ENCODE results near the gene MMEL1. TPM values are rescaled to one million over a fixed set of nuclear protein-coding genes. Genes with fewer than 3 reads are reported as not detected.

MMEL1 gene
- total and polyA plus RNA-seq, 2 of the 13 experiments (the other 11 are each of a cell fraction or from before 2014, with no cell fraction given): 0.48 TPM; not detected in 1

DNA sequence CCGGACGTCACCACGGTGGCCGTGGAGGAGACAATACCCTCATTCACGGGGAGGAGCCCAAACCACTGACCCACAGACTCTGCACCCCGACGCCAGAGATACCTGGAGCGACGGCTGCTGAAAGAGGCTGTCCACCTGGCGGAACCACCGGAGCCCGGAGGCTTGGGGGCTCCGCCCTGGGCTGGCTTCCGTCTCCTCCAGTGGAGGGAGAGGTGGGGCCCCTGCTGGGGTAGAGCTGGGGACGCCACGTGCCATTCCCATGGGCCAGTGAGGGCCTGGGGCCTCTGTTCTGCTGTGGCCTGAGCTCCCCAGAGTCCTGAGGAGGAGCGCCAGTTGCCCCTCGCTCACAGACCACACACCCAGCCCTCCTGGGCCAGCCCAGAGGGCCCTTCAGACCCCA lies 69.6 kb downstream of the MMEL1 start:
- ChIA-PET CTCF (ENCODE audit: low intra/inter-chr PET ratio, low total read pairs) (no interaction called here), POLR2A (interaction anchor here (0.7 kb wide), 1 partner anchor 10 kb away, joined by 3 read pairs; no protein-coding TSS in a partner anchor)
- intact Hi-C loops (cut with micrococcal nuclease; ENCODE audit: unreplicated experiment) (no loop called here), in situ Hi-C loops (cut with HindIII; ENCODE audit: extremely low pct_ligation_motif_present, low pct_unique_long_range_greater_than_20kb) (no loop called here)
- H3K79me2 ChIP-seq (ENCODE audit: insufficient read depth, low read length): no peaks in the 10 kb centered on the region
- no peak overlapping the region for H3K4me3 ChIP-seq (replicated peaks in 1 of 3; ENCODE audit: insufficient read depth in 1 of 3, low read depth in 2 of 3, low read length in 3 of 3)
- no peak overlapping the region for H3K4me2 ChIP-seq (ENCODE audit: low read depth, low read length)
- WGBS (ENCODE audit: low lambda C conversion rate): 74% methylated on average over 10 of the region's 18 CpGs
- FAIRE-seq (no peak), DNase-seq (ENCODE audit: low spot score) (no peak), ATAC-seq (no peak)
- H3K4me1 ChIP-seq (ENCODE audit: insufficient read depth, low read length): peaks cover 5% of the 10 kb centered on the region; the same call in 1 of the 2 replicates
- H2AFZ ChIP-seq (ENCODE audit: low read length): no peak overlapping the region
- H3K9me3 ChIP-seq (ENCODE audit: low read length): no peaks in the 10 kb centered on the region
- no peaks in the 10 kb centered on the region; a peak in 1 of 5 replicates for H3K36me3 ChIP-seq (replicated peaks in 1 of 2; ENCODE audit: control insufficient read depth in 1 of 2, insufficient read depth in 2 of 2, low read length in 2 of 2)
- H3K27ac ChIP-seq (ENCODE audit: extremely low read length, insufficient read depth, low read length): no peak overlapping the region
- H4K20me1 ChIP-seq (ENCODE audit: insufficient read depth, low read length): no peaks in the 10 kb centered on the region
- no peak overlapping the region for H3K9ac ChIP-seq (ENCODE audit: insufficient read depth, low read depth, low read length)
- no peak for TF ChIP-seq ZNF24 (IDR thresholded peaks at IDR 0.05)
- no peak for TF ChIP-seq ZNF564 (CRISPR knock-in tag; IDR thresholded peaks at IDR 0.05)
- 0 out of 2 replicates have a peak, but pooled peaks have one; percentile 16 for TF ChIP-seq RBFOX2 (IDR thresholded peaks at IDR 0.05; ENCODE audit: low read depth, low read length)
- H3K27me3 ChIP-seq (ENCODE audit: control insufficient read depth in 1 of 2, insufficient read depth in 2 of 2, low read length in 2 of 2): peaks cover 3 to 16% of the 10 kb centered on the region in 2 experiments; a peak in 4 of 5 replicates
- BruUV-seq (replicated peaks): no TSS peak

DNA sequence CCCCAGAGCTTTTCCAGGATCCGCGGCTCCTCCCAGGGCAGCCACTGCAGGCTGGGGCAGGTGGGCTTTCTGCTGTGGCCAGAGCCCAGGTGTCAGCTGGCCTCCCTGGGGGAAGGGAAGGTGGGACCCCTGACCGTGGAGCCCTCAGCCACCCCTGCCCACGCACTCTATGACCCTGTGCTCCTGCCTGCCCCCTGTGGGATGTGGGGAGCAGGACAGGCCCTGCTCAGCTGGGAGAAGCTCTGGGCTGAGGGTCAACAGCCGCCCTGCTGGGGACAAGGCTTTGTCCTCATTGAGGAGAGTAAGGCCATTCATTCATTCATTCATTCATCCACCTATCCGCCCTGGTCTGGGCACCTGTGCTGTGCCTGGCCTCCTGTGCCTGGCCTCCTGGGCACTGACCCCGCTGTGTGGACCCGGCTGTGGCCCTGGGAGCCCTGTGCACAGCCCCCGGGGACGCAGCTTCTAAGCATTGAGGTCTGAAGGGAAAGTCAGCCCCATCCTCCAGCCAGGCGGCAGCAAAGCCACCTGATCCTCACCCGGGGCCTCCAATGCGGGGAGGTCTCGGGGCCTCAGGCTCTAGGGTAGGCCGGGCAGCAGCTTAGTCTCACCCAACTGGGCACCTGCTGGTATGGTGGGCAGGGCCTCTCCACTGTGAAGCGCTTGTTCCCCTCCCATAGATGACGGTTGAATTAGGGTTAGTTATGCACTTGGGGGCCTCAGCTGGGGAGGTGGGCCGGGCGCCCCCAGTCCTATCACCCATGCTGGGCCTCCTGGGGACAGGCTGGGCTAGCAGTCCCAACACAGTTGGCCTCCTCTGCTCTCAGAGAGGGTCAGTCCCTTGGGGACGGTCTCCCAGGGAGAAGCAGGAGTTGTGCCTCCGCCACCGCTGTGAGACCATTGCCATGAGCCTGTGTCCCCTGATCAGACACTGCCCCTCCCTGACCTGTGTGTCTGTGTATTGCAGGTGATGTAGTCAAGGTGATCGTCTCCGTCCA lies 70.6 kb downstream of the MMEL1 start:
- intact Hi-C loops (cut with micrococcal nuclease; ENCODE audit: unreplicated experiment): no loop called here
- FAIRE-seq (no peak), DNase-seq (ENCODE audit: low spot score) (no peak), ATAC-seq (peak; percentile 24)
- no peak overlapping the region for H2AFZ ChIP-seq (ENCODE audit: low read length)
- no peaks in the 10 kb centered on the region; a peak in 1 of 5 replicates for H3K36me3 ChIP-seq (replicated peaks in 1 of 2; ENCODE audit: control insufficient read depth in 1 of 2, insufficient read depth in 2 of 2, low read length in 2 of 2)
- 0 out of 2 replicates have a peak, but pooled peaks cover 4% of the 10 kb centered on the region for H4K20me1 ChIP-seq (ENCODE audit: insufficient read depth, low read length)
- WGBS (ENCODE audit: low lambda C conversion rate): 87% methylated on average over 7 of the region's 24 CpGs
- in situ Hi-C loops (cut with HindIII; ENCODE audit: extremely low pct_ligation_motif_present, low pct_unique_long_range_greater_than_20kb): no loop called here
- no peak overlapping the region for H3K27ac ChIP-seq (ENCODE audit: extremely low read length, insufficient read depth, low read length)
- peaks cover 14% of the 10 kb centered on the region for H3K4me1 ChIP-seq (ENCODE audit: insufficient read depth, low read length)
- ChIA-PET POLR2A (interaction anchor here (0.7 to 2.2 kb wide), 4 partner anchors 9 to 17 kb away, joined by 3 to 8 read pairs (median 4); no protein-coding TSS in a partner anchor), CTCF (ENCODE audit: low intra/inter-chr PET ratio, low total read pairs) (no interaction called here)
- BruUV-seq (replicated peaks): no TSS peak
- H3K4me2 ChIP-seq (ENCODE audit: low read depth, low read length): no peak overlapping the region
- peaks cover 2 to 11% of the 10 kb centered on the region in 2 experiments; a peak in 4 of 5 replicates for H3K27me3 ChIP-seq (ENCODE audit: control insufficient read depth in 1 of 2, insufficient read depth in 2 of 2, low read length in 2 of 2)
- H3K9ac ChIP-seq (ENCODE audit: insufficient read depth, low read depth, low read length): no peak overlapping the region
- H3K4me3 ChIP-seq (replicated peaks in 1 of 3; ENCODE audit: insufficient read depth in 1 of 3, low read depth in 2 of 3, low read length in 3 of 3): no peak overlapping the region
- H3K9me3 ChIP-seq (ENCODE audit: low read length): no peaks in the 10 kb centered on the region
- no peaks in the 10 kb centered on the region for H3K79me2 ChIP-seq (ENCODE audit: insufficient read depth, low read length)
- TF ChIP-seq ZNF569 (CRISPR knock-in tag; IDR thresholded peaks at IDR 0.05; ENCODE audit: borderline replicate concordance) (no peak), NFKBIZ (CRISPR knock-in tag; IDR thresholded peaks at IDR 0.05) (no peak), STAG1 (CRISPR knock-in tag; IDR thresholded peaks at IDR 0.05) (peak; percentile 19; the same call in 1 of the 2 replicates), SMYD3 (CRISPR knock-in tag; IDR thresholded peaks at IDR 0.05) (no peak), PCBP2 (optimal IDR thresholded peaks at IDR 0.05; ENCODE audit: low read depth, low read length, poor library complexity, severe bottlenecking) (no peak), ZBTB21 (CRISPR knock-in tag; IDR thresholded peaks at IDR 0.05) (no peak), XRCC5 (optimal IDR thresholded peaks at IDR 0.05; ENCODE audit: low read length) (no peak), ZNF296 (CRISPR knock-in tag; conservative IDR thresholded peaks at IDR 0.05) (no peak), POLR2AphosphoS5 (IDR thresholded peaks at IDR 0.05; ENCODE audit: low read depth, low read length) (no peak), ZSCAN29 (CRISPR knock-in tag; conservative IDR thresholded peaks at IDR 0.05) (no peak), SIX1 (CRISPR knock-in tag; IDR thresholded peaks at IDR 0.05; ENCODE audit: borderline replicate concordance) (no peak), ZNF546 (CRISPR knock-in tag; conservative IDR thresholded peaks at IDR 0.05) (no peak)
- TF ChIP-seq, protein P1, sequence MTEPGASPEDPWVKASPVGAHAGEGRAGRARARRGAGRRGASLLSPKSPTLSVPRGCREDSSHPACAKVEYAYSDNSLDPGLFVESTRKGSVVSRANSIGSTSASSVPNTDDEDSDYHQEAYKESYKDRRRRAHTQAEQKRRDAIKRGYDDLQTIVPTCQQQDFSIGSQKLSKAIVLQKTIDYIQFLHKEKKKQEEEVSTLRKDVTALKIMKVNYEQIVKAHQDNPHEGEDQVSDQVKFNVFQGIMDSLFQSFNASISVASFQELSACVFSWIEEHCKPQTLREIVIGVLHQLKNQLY (CRISPR knock-in tag; IDR thresholded peaks at IDR 0.05): no peak
- TF ChIP-seq, protein P2, sequence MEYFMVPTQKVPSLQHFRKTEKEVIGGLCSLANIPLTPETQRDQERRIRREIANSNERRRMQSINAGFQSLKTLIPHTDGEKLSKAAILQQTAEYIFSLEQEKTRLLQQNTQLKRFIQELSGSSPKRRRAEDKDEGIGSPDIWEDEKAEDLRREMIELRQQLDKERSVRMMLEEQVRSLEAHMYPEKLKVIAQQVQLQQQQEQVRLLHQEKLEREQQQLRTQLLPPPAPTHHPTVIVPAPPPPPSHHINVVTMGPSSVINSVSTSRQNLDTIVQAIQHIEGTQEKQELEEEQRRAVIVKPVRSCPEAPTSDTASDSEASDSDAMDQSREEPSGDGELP (IDR thresholded peaks at IDR 0.05; ENCODE audit: borderline replicate concordance, low read depth): peak; percentile 45; the same call in 1 of the 2 replicates

All from HepG2 (cell line).